PC-3 (cell line): ENCODE measurements around the gene MDGA2.

Experiments
- EZH2 ChIP-seq: fragments of 300-600 bp; sonication (generic); IDR thresholded peaks from one replicate; pipeline ENCODE4 v1.6.1; 2017; ENCODE audit warnings: antibody characterized with exemption, mild to moderate bottlenecking, low read length; ENCODE audit not compliant: unreplicated experiment
- TF ChIP-seq, protein P1 (sequence below): fragments of 300-600 bp; sonication (generic); conservative IDR thresholded peaks from 2 replicates; pipeline ENCODE4 v1.5.1; 2017; ENCODE audit warnings: antibody characterized with exemption, low read depth, mild to moderate bottlenecking, low read length

GRCh38 chr14:47585447-47585846 is 90.0 kb downstream of the MDGA2 start:
- TF ChIP-seq, protein P1, sequence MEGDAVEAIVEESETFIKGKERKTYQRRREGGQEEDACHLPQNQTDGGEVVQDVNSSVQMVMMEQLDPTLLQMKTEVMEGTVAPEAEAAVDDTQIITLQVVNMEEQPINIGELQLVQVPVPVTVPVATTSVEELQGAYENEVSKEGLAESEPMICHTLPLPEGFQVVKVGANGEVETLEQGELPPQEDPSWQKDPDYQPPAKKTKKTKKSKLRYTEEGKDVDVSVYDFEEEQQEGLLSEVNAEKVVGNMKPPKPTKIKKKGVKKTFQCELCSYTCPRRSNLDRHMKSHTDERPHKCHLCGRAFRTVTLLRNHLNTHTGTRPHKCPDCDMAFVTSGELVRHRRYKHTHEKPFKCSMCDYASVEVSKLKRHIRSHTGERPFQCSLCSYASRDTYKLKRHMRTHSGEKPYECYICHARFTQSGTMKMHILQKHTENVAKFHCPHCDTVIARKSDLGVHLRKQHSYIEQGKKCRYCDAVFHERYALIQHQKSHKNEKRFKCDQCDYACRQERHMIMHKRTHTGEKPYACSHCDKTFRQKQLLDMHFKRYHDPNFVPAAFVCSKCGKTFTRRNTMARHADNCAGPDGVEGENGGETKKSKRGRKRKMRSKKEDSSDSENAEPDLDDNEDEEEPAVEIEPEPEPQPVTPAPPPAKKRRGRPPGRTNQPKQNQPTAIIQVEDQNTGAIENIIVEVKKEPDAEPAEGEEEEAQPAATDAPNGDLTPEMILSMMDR, result no peak
- no peak for TF ChIP-seq EZH2
